GM23338 (cell line): ENCODE results near the gene PAH. TPM values are rescaled to one million over a fixed set of nuclear protein-coding genes. Genes with fewer than 3 reads are reported as not detected.

Source experiments
- ATAC-seq: fragments of 200-7000 bp; cut with Tn5 transposase; 3 replicates; pipeline ENCODE4 v1.9.1; 2020
- DNase-seq: peaks from one replicate; pipeline ENCODE4 v3.0.0-alpha.2; 2015; ENCODE audit warnings: low spot score
- H2AFZ ChIP-seq: fragments of 200-600 bp; sonication (generic); 2 replicates; pipeline ENCODE4 v1.8.0; 2016; ENCODE audit warnings: antibody characterized with exemption, mild to moderate bottlenecking, moderate library complexity
- H3F3A ChIP-seq: fragments of 200-600 bp; sonication (generic); replicated peaks from 2 replicates; pipeline ENCODE4 v1.8.0; 2017; ENCODE audit warnings: antibody characterized with exemption, mixed run types, low read depth
- H3K27ac ChIP-seq: fragments of 200-600 bp; sonication (generic); 2 replicates; pipeline ENCODE4 v1.6.1; 2016; ENCODE audit warnings: low read depth
- H3K27me3 ChIP-seq: fragments of 200-600 bp; sonication (generic); 2 replicates; pipeline ENCODE4 v1.8.0; 2016; ENCODE audit warnings: mild to moderate bottlenecking, mixed run types, moderate library complexity; ENCODE audit not compliant: insufficient read depth
- H3K36me3 ChIP-seq: fragments of 200-600 bp; sonication (generic); 2 replicates; pipeline ENCODE4 v1.8.0; 2016; ENCODE audit warnings: mild to moderate bottlenecking; ENCODE audit not compliant: insufficient read depth
- H3K4me1 ChIP-seq: fragments of 200-600 bp; sonication (generic); 2 replicates; pipeline ENCODE4 v1.8.0; 2016; ENCODE audit warnings: mild to moderate bottlenecking, moderate library complexity; ENCODE audit not compliant: insufficient read depth
- H3K4me2 ChIP-seq: fragments of 200-600 bp; sonication (generic); 2 replicates; pipeline ENCODE4 v1.7.1; 2017; ENCODE audit warnings: mixed run types
- H3K4me3 ChIP-seq: fragments of 200-600 bp; sonication (generic); 2 replicates; pipeline ENCODE4 v1.6.1; 2016; ENCODE audit warnings: mixed run types
- H3K79me2 ChIP-seq: fragments of 200-600 bp; sonication (generic); replicated peaks from 2 replicates; pipeline ENCODE4 v1.8.0; 2017; ENCODE audit warnings: mild to moderate bottlenecking; ENCODE audit not compliant: insufficient read depth
- H3K9me2 ChIP-seq: fragments of 200-600 bp; sonication (generic); 2 replicates; pipeline ENCODE4 v1.8.0; 2017; ENCODE audit not compliant: insufficient read depth
- H4K20me1 ChIP-seq: fragments of 200-600 bp; sonication (generic); replicated peaks from 2 replicates; pipeline ENCODE4 v1.8.0; 2017; ENCODE audit warnings: mild to moderate bottlenecking; ENCODE audit not compliant: insufficient read depth
- H3K27ac Mint-ChIP-seq: 2 replicates; pipeline ENCODE4 v1.8.0; 2020; ENCODE audit warnings: inconsistent platforms, mild to moderate bottlenecking, moderate library complexity, mixed read lengths
- H3K27me3 Mint-ChIP-seq: 3 replicates; pipeline ENCODE4 v1.8.0; 2022; ENCODE audit warnings: low read depth, mild to moderate bottlenecking, moderate library complexity, mixed read lengths, inconsistent platforms; ENCODE audit not compliant: insufficient read depth, poor library complexity
- H3K36me3 Mint-ChIP-seq: 3 replicates; pipeline ENCODE4 v1.8.0; 2021; ENCODE audit warnings: low read depth, mild to moderate bottlenecking, inconsistent platforms, moderate library complexity, mixed read lengths
- H3K4me1 Mint-ChIP-seq: 3 replicates; pipeline ENCODE4 v1.8.0; 2020; ENCODE audit warnings: mild to moderate bottlenecking, inconsistent platforms, mixed read lengths
- H3K4me3 Mint-ChIP-seq: 3 replicates; pipeline ENCODE4 v1.8.0; 2021; ENCODE audit warnings: moderate library complexity, mild to moderate bottlenecking, inconsistent platforms, mixed read lengths
- H3K9me3 Mint-ChIP-seq: 3 replicates; pipeline ENCODE4 v1.8.0; 2020; ENCODE audit warnings: moderate library complexity, mild to moderate bottlenecking, inconsistent platforms, mixed read lengths
- EZH2 ChIP-seq: fragments of 200-600 bp; sonication (generic); IDR thresholded peaks from one replicate; pipeline ENCODE4 v1.8.0; 2017; ENCODE audit warnings: antibody characterized with exemption, mild to moderate bottlenecking, low read depth; ENCODE audit not compliant: unreplicated experiment
- EZH2phosphoT487 ChIP-seq: fragments of 200-600 bp; sonication (generic); IDR thresholded peaks from one replicate; pipeline ENCODE4 v1.8.1; 2018; ENCODE audit warnings: antibody characterized with exemption; ENCODE audit not compliant: unreplicated experiment
- JUNB ChIP-seq: IDR thresholded peaks from one replicate; pipeline ENCODE4 v1.6.1; 2016; ENCODE audit warnings: antibody characterized with exemption; ENCODE audit not compliant: unreplicated experiment
- NANOG ChIP-seq: IDR thresholded peaks from 2 replicates; pipeline ENCODE4 v1.6.1; 2016; ENCODE audit warnings: antibody characterized with exemption, borderline replicate concordance
- POLR2AphosphoS5 ChIP-seq: IDR thresholded peaks from 2 replicates; pipeline ENCODE4 v1.6.1; 2016; ENCODE audit warnings: antibody characterized with exemption, low read depth
- REST ChIP-seq: IDR thresholded peaks from one replicate; pipeline ENCODE4 v1.6.1; 2018; ENCODE audit warnings: antibody characterized with exemption; ENCODE audit not compliant: unreplicated experiment
- STAT1 ChIP-seq: IDR thresholded peaks from one replicate; pipeline ENCODE4 v1.6.1; 2016; ENCODE audit warnings: antibody characterized with exemption; ENCODE audit not compliant: unreplicated experiment
- ZNF114 ChIP-seq: fragments of 250-450 bp; sonication (Bioruptor Pico); IDR thresholded peaks from 2 replicates; pipeline ENCODE4 v1.5.0; 2020; ENCODE audit warnings: mild to moderate bottlenecking, moderate library complexity
- ZNF331 ChIP-seq: fragments of 250-450 bp; sonication (Bioruptor Pico); IDR thresholded peaks from 2 replicates; pipeline ENCODE4 v1.5.0; 2020; ENCODE audit warnings: low read depth, mild to moderate bottlenecking, moderate library complexity
- polyA plus RNA-seq: library from polyadenylated mRNA; unstranded; fragments of >200 nt; fragmentation: Nextera tagmentation; extraction: Ambion mirVana; gene quantifications from 2 replicates; pipeline ENCODE4 v1.2.1, GENCODE V29; 2016
- total RNA-seq: library from RNA; depleted of rRNA; stranded (reverse); fragments of >200 nt; shearing (Covaris generic); gene quantifications from 2 replicates; pipeline ENCODE4 v1.2.3, GENCODE V29; 2014
- TF ChIP-seq, protein P1 (sequence below), 2 experiments: fragments of 200-600 bp in 1 of 2; sonication (generic) in 1 of 2; conservative IDR thresholded peaks; 2 replicates each; pipeline versions ENCODE4 v1.5.1 to v1.6.1; 2016 to 2017; ENCODE audit warnings: antibody characterized with exemption in 2 of 2, low read depth in 2 of 2, mild to moderate bottlenecking in 2 of 2, moderate library complexity in 1 of 2
- TF ChIP-seq, protein P2 (sequence below): fragments of 250-450 bp; sonication (Bioruptor Pico); IDR thresholded peaks from 2 replicates; pipeline ENCODE4 v1.5.0; 2020; ENCODE audit warnings: mild to moderate bottlenecking, moderate library complexity
- TF ChIP-seq, protein P3 (sequence below): IDR thresholded peaks from 2 replicates; pipeline ENCODE4 v1.6.1; 2016; ENCODE audit warnings: antibody characterized with exemption

Gene PAH
- total and polyA plus RNA-seq, 2 experiments from 2014 or later: 3.7 to 4.8 TPM

- peaks cover 7% of the 10 kb centered on the region; the same call in 2 of the 3 replicates for H3K9me3 Mint-ChIP-seq
- no peak for TF ChIP-seq EZH2
- TF ChIP-seq, protein P1, sequence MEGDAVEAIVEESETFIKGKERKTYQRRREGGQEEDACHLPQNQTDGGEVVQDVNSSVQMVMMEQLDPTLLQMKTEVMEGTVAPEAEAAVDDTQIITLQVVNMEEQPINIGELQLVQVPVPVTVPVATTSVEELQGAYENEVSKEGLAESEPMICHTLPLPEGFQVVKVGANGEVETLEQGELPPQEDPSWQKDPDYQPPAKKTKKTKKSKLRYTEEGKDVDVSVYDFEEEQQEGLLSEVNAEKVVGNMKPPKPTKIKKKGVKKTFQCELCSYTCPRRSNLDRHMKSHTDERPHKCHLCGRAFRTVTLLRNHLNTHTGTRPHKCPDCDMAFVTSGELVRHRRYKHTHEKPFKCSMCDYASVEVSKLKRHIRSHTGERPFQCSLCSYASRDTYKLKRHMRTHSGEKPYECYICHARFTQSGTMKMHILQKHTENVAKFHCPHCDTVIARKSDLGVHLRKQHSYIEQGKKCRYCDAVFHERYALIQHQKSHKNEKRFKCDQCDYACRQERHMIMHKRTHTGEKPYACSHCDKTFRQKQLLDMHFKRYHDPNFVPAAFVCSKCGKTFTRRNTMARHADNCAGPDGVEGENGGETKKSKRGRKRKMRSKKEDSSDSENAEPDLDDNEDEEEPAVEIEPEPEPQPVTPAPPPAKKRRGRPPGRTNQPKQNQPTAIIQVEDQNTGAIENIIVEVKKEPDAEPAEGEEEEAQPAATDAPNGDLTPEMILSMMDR (conservative IDR thresholded peaks at IDR 0.05; ENCODE audit: low read depth in 2 of 2): no peak
- no peak for TF ChIP-seq REST
- TF ChIP-seq NANOG: no peak
- no peak for TF ChIP-seq ZNF114 (CRISPR knock-in tag)
- TF ChIP-seq JUNB: no peak
- no peak for TF ChIP-seq POLR2AphosphoS5
- TF ChIP-seq, protein P2, sequence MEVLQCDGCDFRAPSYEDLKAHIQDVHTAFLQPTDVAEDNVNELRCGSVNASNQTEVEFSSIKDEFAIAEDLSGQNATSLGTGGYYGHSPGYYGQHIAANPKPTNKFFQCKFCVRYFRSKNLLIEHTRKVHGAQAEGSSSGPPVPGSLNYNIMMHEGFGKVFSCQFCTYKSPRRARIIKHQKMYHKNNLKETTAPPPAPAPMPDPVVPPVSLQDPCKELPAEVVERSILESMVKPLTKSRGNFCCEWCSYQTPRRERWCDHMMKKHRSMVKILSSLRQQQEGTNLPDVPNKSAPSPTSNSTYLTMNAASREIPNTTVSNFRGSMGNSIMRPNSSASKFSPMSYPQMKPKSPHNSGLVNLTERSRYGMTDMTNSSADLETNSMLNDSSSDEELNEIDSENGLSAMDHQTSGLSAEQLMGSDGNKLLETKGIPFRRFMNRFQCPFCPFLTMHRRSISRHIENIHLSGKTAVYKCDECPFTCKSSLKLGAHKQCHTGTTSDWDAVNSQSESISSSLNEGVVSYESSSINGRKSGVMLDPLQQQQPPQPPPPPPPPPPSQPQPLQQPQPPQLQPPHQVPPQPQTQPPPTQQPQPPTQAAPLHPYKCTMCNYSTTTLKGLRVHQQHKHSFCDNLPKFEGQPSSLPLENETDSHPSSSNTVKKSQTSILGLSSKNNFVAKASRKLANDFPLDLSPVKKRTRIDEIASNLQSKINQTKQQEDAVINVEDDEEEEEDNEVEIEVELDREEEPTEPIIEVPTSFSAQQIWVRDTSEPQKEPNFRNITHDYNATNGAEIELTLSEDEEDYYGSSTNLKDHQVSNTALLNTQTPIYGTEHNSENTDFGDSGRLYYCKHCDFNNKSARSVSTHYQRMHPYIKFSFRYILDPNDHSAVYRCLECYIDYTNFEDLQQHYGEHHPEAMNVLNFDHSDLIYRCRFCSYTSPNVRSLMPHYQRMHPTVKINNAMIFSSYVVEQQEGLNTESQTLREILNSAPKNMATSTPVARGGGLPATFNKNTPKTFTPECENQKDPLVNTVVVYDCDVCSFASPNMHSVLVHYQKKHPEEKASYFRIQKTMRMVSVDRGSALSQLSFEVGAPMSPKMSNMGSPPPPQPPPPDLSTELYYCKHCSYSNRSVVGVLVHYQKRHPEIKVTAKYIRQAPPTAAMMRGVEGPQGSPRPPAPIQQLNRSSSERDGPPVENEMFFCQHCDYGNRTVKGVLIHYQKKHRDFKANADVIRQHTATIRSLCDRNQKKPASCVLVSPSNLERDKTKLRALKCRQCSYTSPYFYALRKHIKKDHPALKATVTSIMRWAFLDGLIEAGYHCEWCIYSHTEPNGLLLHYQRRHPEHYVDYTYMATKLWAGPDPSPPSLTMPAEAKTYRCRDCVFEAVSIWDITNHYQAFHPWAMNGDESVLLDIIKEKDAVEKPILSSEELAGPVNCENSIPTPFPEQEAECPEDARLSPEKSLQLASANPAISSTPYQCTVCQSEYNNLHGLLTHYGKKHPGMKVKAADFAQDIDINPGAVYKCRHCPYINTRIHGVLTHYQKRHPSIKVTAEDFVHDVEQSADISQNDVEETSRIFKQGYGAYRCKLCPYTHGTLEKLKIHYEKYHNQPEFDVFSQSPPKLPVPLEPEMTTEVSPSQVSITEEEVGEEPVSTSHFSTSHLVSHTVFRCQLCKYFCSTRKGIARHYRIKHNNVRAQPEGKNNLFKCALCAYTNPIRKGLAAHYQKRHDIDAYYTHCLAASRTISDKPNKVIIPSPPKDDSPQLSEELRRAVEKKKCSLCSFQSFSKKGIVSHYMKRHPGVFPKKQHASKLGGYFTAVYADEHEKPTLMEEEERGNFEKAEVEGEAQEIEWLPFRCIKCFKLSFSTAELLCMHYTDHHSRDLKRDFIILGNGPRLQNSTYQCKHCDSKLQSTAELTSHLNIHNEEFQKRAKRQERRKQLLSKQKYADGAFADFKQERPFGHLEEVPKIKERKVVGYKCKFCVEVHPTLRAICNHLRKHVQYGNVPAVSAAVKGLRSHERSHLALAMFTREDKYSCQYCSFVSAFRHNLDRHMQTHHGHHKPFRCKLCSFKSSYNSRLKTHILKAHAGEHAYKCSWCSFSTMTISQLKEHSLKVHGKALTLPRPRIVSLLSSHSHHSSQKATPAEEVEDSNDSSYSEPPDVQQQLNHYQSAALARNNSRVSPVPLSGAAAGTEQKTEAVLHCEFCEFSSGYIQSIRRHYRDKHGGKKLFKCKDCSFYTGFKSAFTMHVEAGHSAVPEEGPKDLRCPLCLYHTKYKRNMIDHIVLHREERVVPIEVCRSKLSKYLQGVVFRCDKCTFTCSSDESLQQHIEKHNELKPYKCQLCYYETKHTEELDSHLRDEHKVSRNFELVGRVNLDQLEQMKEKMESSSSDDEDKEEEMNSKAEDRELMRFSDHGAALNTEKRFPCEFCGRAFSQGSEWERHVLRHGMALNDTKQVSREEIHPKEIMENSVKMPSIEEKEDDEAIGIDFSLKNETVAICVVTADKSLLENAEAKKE (CRISPR knock-in tag): no peak
- TF ChIP-seq, protein P3, sequence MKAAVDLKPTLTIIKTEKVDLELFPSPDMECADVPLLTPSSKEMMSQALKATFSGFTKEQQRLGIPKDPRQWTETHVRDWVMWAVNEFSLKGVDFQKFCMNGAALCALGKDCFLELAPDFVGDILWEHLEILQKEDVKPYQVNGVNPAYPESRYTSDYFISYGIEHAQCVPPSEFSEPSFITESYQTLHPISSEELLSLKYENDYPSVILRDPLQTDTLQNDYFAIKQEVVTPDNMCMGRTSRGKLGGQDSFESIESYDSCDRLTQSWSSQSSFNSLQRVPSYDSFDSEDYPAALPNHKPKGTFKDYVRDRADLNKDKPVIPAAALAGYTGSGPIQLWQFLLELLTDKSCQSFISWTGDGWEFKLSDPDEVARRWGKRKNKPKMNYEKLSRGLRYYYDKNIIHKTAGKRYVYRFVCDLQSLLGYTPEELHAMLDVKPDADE: no peak
- no peak for TF ChIP-seq EZH2phosphoT487
- TF ChIP-seq ZNF331 (CRISPR knock-in tag): no peak
- no peak for TF ChIP-seq STAT1
- Histone ChIP-seq H3F3A (no peaks in the 10 kb centered on the region), H3K9me2 (no peaks in the 10 kb centered on the region), H2AFZ (no peak overlapping the region), H3K4me1 (no peaks in the 10 kb centered on the region), H3K27me3 (no peaks in the 10 kb centered on the region), H3K27ac (no peak overlapping the region), H4K20me1 (no peaks in the 10 kb centered on the region), H3K4me2 (no peak overlapping the region), H3K4me3 (no peak overlapping the region), H3K79me2 (no peaks in the 10 kb centered on the region), H3K36me3 (no peaks in the 10 kb centered on the region)
- DNase-seq (no peak), ATAC-seq (no peak)
- H3K4me3 Mint-ChIP-seq: no peak overlapping the region
- H3K4me1 Mint-ChIP-seq: no peaks in the 10 kb centered on the region
- no peaks in the 10 kb centered on the region for H3K36me3 Mint-ChIP-seq
- no peaks in the 10 kb centered on the region for H3K27me3 Mint-ChIP-seq
- no peak overlapping the region for H3K27ac Mint-ChIP-seq
Measured at GRCh38 chr12:102865821-102866615, 51.0 kb downstream of the PAH start.
